ENCODE measurements around the gene GTF2IRD1. TPM values are rescaled to one million over a fixed set of nuclear protein-coding genes. Genes with fewer than 3 reads are reported as not detected.
A peak's percentile ranks its signal among the peaks of the same experiment; 100 is the strongest.

GTF2IRD1 gene
- total RNA-seq, 1 experiment from 2014 or later = 42.9 TPM

- ATAC-seq (no peak), DNase-seq (ENCODE audit: low spot score) (no peak)
- no peak overlapping the region for H3K27ac Mint-ChIP-seq
- POLR2A ChIA-PET = no interaction called here
- peaks cover 12% of the 10 kb centered on the region for H3K36me3 Mint-ChIP-seq
- TF ChIP-seq ZNF396 (CRISPR knock-in tag; IDR thresholded peaks at IDR 0.05; ENCODE audit: borderline replicate concordance) (no peak), MAX (CRISPR knock-in tag; IDR thresholded peaks at IDR 0.05) (no peak), FOXJ3 (CRISPR knock-in tag; IDR thresholded peaks at IDR 0.05; ENCODE audit: borderline replicate concordance) (no peak), CTCF (IDR thresholded peaks at IDR 0.05) (no peak), NR1H2 (CRISPR knock-in tag; IDR thresholded peaks at IDR 0.05) (no peak), GRHL2 (CRISPR knock-in tag; IDR thresholded peaks at IDR 0.05; ENCODE audit: insufficient replicate concordance, severe bottlenecking) (no peak)
- CTCF ChIA-PET = interaction anchor here (1.3 kb wide), 1 partner anchor 165 kb away, joined by 3 read pairs; no protein-coding TSS in a partner anchor
- peaks cover 6% of the 10 kb centered on the region for H3K4me1 Mint-ChIP-seq
- H3K4me3 Mint-ChIP-seq = no peak overlapping the region
- no peaks in the 10 kb centered on the region for H3K27me3 Mint-ChIP-seq (ENCODE audit: low read depth)
- H3K9me3 Mint-ChIP-seq = no peaks in the 10 kb centered on the region
Observed at GRCh38 chr7:74570533-74571156, 116.9 kb downstream of the GTF2IRD1 start.

- ATAC-seq = no peak
- no peaks in the 10 kb centered on the region for H3K9me3 Mint-ChIP-seq
- CTCF ChIA-PET = interaction anchor here (1.4 kb wide), 1 partner anchor 167 kb away, joined by 4 read pairs; no protein-coding TSS in a partner anchor
- H3K4me1 Mint-ChIP-seq = peaks cover 6% of the 10 kb centered on the region
- peaks cover 12% of the 10 kb centered on the region for H3K36me3 Mint-ChIP-seq
- no peak overlapping the region for H3K4me3 Mint-ChIP-seq
- POLR2A ChIA-PET = interaction anchor here (0.5 kb wide), 1 partner anchor 85 kb away, joined by 3 read pairs; the partner anchor contains the start of gene GTF2I
- DNase-seq (ENCODE audit: low spot score) = no peak
- no peak for TF ChIP-seq JUN (CRISPR knock-in tag; IDR thresholded peaks at IDR 0.05)
- TF ChIP-seq ATF3 (CRISPR knock-in tag; conservative IDR thresholded peaks at IDR 0.05) = no peak
- no peak for TF ChIP-seq ZNF396 (CRISPR knock-in tag; IDR thresholded peaks at IDR 0.05; ENCODE audit: borderline replicate concordance)
- no peak for TF ChIP-seq ZNF416 (CRISPR knock-in tag; IDR thresholded peaks at IDR 0.05)
- TF ChIP-seq ZBTB21 (CRISPR knock-in tag; IDR thresholded peaks at IDR 0.05; ENCODE audit: borderline replicate concordance) = no peak
- TF ChIP-seq JAZF1 (CRISPR knock-in tag; IDR thresholded peaks at IDR 0.05) = no peak
- TF ChIP-seq E2F4 (CRISPR knock-in tag; IDR thresholded peaks at IDR 0.05; ENCODE audit: borderline replicate concordance, low read depth) = no peak
- TF ChIP-seq ZNF317 (CRISPR knock-in tag; IDR thresholded peaks at IDR 0.05; ENCODE audit: borderline replicate concordance, low read depth) = no peak
- no peak for TF ChIP-seq SMAD4 (CRISPR knock-in tag; IDR thresholded peaks at IDR 0.05)
- no peak for TF ChIP-seq CREB1 (CRISPR knock-in tag; IDR thresholded peaks at IDR 0.05)
- no peak for TF ChIP-seq OVOL2 (CRISPR knock-in tag; IDR thresholded peaks at IDR 0.05; ENCODE audit: borderline replicate concordance)
- H3K27me3 Mint-ChIP-seq (ENCODE audit: low read depth) = no peaks in the 10 kb centered on the region
- no peak overlapping the region for H3K27ac Mint-ChIP-seq
Observed at GRCh38 chr7:74572301-74572979, 118.7 kb downstream of the GTF2IRD1 start.

GRCh38 chr7:74573512-74573911 is 119.8 kb downstream of the GTF2IRD1 start:
- H3K36me3 Mint-ChIP-seq = peaks cover 12% of the 10 kb centered on the region
- CTCF ChIA-PET = interaction anchor here (0.7 to 1.4 kb wide), 2 partner anchors 8 to 168 kb away, joined by 3 to 4 read pairs; no protein-coding TSS in a partner anchor
- no peak for ATAC-seq
- no peak overlapping the region for H3K4me3 Mint-ChIP-seq
- no peaks in the 10 kb centered on the region for H3K9me3 Mint-ChIP-seq
- DNase-seq (ENCODE audit: low spot score) = no peak
- POLR2A ChIA-PET = interaction anchor here (0.6 kb wide), 1 partner anchor 94 kb away, joined by 6 read pairs; no protein-coding TSS in a partner anchor
- H3K27me3 Mint-ChIP-seq (ENCODE audit: low read depth) = no peaks in the 10 kb centered on the region
- TF ChIP-seq ETV6 (CRISPR knock-in tag; IDR thresholded peaks at IDR 0.05) = no peak
- TF ChIP-seq ZBTB43 (CRISPR knock-in tag; IDR thresholded peaks at IDR 0.05) = no peak
- TF ChIP-seq ZNF416 (CRISPR knock-in tag; IDR thresholded peaks at IDR 0.05) = no peak
- no peak for TF ChIP-seq TCF7 (CRISPR knock-in tag; IDR thresholded peaks at IDR 0.05; ENCODE audit: low read depth)
- no peak for TF ChIP-seq RORB (CRISPR knock-in tag; IDR thresholded peaks at IDR 0.05)
- no peak for TF ChIP-seq ZNF219 (CRISPR knock-in tag; IDR thresholded peaks at IDR 0.05; ENCODE audit: borderline replicate concordance)
- peaks cover 3% of the 10 kb centered on the region for H3K4me1 Mint-ChIP-seq
- H3K27ac Mint-ChIP-seq = peak overlapping the region; percentile 20; the same call in 1 of the 2 replicates
